Anterior cingulate cortex (tissue), 58 donors: ENCODE measurements around the gene OLR1.
"Not testable (repeated sequence)": the region's sequence is repeated elsewhere in the genome, so short reads cannot be mapped to it uniquely, and the experiment has no call there.

Experiments used
- DNase-seq, 58 donors: peaks; one replicate each; lab custom pipeline; 2025; lab: John Stamatoyannopoulos, UW

The OLR1 gene

DNA sequence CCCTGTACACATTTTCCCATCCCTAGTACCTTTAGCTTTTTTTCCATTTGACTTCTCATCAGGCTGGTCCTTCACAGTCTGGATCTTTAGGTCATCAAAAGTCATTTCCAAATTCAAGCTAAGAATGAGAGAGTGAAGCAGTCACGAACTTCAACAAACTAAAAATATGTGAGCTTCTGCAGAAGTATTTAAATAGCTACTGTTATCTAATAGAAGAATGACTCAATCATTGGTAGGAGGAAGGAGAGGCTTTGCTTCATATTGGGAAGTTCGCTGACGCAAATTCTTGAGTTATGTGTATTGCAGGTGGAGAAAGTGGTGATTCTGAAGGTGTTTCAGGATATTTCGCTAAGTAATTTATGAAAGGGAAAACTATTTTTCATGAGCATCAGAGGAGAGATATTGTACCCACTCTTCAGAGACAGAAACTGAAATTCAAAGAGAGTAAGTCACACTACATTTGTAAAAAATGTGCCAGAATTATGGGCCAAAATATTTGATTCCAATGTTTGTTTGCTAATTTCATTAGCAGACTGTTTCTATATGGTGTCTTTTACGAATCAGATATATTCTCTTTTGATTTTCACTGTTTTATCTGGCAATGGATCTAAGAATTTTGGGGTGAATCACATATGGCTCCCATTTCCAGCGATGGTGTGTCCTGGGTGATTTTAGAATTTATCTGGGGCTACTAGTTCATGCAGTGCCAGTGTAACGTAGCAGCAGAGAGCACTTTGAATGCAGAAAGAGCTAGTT, at the start of gene OLR1:
Gene OLR1 (minus strand): TSS at position 160 of the 756 bp plus-strand sequence. CDS start 55 bp downstream, at position 105.
- no peak for DNase-seq

DNA sequence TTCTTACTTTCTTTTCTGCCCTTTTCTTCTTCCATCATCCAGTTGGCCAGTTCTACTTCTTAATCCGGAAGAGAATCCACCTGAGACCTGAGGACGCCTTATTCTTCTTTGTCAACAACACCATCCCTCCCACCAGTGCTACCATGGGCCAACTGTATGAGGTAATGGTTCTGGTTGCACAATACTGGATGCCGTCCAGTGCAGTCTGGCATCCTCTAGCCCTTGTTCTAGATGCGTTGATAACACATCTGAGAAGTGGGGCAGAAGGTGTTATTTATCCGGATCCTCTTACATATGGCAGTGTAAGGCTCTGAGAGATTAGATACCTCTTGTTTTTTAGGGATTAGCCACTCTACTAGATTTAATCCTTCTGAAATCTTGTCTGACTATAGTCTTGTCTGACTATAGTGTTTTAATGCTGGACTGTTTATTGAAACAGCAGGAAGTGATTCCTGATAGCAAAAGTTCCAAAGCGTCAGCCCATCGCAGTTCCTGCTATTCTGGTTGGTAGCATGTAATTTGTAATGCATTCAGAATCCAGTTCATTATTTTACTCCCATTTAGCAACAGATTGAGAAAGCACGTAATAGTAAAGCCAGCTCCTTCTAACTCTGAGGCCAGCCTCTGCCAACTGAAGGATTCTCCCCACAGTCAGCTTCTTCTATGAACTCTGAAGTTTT, 48.6 kb upstream of the OLR1 start:
- DNase-seq, result peak in 34 of 58 donors; percentile 3 to 73 (median 26)

DNA sequence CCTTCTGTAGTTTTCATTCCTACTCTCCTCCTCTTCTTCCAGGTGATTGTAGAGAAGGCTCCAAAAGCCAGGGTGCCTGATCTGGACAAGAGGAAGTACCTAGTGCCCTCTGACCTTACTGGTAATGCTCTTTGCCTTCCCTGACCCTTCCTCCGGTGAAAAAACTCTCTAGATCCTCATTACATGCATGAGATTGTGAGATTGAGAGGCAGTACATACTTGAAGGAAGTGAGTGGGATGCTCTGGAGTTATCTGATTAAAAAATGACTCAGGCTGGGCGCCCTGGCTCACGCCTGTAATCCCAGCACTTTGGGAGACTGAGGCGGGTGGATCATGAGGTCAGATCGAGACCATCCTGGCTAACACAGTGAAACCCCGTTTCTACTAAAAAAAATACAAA, 46.1 kb upstream of the OLR1 start:
- DNase-seq, result no peak

DNA sequence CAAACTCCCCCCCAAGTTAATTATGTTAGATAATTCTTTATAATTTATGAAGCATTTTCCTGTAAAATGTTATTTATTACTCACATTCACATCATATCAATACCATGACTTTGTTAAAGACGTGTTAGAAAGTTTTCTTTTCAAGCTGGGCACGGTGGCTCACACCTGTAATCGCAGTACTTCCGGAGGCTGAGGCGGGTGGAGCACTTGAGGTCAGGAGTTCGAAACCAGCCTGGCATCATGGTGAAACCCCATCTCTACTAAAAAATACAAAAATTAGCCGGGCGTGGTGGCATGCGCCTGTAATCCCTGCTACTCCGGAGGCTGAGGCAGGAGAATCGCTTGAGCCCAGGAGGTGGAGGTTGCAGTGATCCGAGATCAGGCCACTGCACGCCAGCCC, 44.0 kb upstream of the OLR1 start:
- not testable (repeated sequence) for DNase-seq

DNA sequence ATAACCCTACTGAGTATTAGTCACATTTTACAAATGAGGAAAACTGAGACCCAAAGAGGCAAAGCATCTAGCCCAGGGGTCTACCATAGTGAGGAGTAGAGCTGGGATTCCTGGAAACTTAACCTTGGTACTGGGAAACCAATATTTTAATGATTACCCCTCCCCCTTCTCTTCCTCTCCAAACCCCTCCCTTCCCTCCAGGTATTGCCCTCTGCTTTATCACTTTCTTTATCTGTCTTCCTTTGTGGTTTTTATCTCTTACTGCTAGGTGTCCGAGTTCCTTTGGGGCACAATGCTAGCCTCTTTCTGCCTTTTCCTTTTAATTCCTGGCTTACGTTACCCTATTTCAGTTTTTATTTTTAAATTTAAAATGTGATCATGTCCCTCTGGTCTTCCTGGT, 43.5 kb upstream of the OLR1 start:
- DNase-seq, result no peak

DNA sequence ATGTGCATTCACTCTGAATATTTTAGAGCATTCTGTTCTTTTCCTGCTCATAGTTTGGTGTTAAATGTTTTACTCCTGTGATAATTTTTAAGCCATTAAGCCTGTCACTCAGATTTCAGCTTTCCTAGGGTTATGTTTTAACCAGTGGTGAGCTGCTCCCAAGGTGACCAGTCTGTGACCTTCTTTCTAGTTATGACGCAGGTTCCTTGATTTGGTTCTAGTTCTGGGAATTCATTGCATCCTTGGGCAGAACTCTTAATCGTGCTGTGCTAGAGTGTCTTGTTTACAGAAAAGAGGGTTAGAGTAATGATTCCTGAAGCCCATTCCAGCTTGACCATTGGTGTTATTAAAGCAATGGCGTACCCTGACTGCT, 42.9 kb upstream of the OLR1 start:
- DNase-seq, result no peak

DNA sequence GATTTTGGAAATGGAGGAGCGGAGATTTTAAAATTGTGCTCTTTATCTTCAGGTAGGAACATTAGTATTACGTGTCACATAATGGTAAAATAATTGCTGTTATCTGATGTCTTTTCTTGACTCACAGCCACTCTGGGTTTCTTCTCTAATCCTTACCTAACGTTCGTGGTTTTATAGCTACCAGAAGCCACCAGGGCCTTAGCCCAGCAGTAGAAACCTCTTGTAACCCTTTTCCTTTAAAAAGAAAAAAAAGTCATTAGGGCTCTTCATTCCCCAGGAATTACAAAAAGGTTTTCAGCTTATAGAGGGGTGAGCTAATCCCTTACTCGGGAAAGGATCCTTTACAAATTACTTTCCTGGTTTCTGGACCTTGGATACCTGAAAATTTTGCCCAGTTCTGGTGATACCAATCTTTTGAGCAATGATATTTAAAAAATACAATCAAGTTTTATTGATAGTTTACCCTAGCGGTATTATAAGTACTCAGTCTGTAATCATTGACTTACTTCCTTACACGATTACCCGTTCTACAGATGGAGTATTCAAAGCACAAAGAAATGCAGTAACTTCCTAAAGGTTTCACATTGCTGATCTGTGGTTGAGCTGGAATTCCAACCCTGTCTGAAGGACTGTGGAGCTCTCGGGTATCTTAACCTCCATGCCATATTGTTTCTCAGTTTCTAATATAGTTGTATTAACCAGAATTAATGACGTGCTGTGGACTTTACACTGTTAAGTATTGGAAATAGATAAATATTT, 42.4 kb upstream of the OLR1 start:
- no peak for DNase-seq

DNA sequence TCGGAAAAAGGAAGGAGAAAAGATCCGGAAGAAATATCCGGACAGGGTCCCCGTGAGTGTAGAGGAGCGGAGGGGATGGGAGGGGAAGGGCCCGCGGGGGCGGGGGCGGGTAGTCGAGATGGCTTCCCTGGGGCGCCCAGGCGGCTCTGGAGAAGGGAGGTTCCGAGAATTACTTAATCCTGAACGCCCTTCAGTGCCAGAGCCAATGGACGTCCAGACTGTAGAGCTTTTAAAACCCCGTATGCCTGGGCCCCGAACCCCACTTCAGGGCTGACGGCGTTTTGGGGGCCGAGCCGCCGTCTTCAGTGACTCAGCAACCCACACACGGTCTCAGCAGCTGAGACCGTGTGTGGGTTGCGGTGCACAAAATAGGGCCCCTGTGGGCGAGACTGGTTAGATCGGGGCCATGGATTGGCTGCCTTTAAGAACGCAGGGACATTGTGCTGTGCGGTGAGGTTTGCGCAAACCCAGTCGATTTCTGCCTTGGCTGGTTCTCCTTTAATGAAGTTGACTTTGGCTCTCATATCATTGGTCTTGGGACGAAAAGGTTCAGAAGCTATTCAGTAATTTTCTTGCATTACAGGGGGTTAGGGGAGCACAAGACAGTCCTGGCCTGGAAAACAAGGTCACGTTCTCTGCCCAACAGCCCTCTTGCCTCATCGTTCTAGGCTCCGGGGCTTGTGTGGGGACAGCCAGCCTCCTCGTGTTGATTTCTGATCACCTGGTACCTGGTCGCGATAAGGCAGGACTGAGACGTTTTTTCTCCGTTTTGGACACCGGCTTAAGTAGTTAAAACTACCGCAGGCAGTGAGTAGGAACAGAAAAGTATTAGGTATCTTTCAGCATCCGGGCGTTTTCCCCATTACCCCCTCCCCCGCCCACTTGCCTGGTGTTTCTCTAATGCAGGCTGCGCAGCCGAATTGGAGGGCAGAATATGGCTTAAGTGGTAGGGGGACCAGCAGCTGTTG, 41.5 kb upstream of the OLR1 start:
- peak in 56 of 58 donors; percentile 11 to 87 (median 65) for DNase-seq

DNA sequence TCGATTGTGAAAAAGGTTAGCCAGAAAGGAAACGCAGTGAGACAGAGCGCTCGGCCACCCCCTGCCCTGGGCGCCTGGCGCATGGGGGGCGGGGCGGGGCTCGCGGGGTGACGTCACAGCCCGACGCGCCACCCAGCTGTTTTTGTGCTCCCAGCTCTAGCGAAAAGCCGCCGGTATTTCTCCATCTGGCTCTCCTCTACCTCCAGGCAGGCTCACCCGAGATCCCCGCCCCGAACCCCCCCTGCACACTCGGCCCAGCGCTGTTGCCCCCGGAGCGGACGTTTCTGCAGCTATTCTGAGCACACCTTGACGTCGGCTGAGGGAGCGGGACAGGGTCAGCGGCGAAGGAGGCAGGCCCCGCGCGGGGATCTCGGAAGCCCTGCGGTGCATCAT, 40.8 kb upstream of the OLR1 start, which contains the start of gene GABARAPL1:
Gene GABARAPL1 (plus strand): TSS at position 139 of the 393 bp plus-strand sequence. CDS start 253 bp downstream, at position 392.
- peak in 57 of 58 donors; percentile 39 to 87 (median 77) for DNase-seq

DNA sequence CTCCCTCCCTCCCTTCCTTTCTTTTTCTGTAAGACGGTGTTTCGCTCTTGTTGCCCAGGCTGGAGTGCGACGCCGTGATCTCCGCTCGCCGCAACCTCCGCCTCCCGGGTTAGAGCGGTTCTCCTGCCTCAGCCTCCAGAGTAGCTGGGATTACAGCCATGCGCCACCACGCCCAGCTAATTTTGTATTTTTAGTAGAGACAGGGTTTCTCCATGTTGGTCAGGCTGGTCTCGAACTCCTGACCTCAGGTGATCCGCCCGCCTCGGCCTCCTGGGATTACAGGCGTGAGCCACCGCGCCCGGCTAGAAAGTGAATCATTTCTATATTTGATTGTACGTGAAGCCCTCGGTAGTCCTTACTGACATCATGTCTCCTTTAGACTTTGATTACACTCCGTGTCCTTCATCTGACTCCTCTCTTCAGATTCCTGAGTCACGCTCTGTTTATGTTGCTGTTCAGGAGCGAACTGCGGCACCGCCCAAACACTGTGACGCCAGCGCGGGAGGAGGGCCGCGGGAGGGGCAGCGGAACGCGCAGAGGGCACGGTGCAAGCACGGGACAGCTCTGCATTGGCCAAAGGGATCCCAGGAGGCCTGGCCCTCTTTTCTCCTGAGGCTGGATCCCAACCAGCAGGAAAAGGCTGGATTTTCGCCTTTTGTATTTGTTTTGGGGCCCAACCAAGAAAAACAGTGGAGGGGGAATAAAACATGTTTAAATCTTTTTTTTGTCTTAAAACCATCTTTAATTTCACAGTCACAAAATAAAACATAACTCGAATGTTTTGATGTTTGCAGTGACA, 40.2 kb upstream of the OLR1 start:
- peak; percentile 39 to 96 (median 88) for DNase-seq

DNA sequence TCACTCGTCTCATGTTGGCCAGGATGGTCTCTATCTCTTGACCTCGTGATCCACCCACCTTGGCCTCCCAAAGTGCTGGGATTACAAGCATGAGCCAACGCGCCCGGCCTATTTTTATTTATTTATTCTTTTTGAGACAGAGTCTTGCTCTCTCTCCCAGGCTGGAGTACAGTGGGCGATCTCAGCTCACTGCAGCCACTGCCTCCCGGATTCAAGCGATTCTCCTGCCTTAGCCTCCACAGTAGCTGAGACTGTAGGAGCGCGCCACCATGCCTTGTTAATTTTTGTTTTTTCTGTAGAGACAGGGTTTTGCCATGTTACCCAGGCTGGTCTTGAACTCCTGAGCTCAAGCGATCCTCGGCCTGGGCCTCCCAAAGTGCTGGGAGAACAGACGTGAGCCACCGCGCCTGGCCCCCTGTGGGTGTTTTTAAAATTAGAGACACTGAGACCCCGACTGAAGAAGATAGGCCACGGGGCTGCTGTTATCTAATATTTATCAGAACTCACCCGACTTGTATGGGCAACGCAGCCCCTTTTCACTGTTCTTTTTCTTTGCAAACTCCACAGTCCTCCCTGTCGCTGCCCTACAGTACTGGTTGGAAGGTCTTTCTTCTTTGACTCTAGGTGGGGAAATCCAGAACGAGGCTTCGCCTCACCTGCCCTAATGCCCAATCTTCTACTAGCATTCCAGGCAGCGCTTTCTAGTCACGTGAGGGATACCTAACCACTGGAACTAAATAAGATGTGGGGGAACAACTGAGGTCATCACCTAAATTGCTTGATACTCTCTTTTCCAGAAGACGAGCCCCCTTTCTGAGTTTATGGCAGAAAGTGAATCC, 39.4 kb upstream of the OLR1 start:
- peak in 1 of 58 donors; percentile 5 for DNase-seq

DNA sequence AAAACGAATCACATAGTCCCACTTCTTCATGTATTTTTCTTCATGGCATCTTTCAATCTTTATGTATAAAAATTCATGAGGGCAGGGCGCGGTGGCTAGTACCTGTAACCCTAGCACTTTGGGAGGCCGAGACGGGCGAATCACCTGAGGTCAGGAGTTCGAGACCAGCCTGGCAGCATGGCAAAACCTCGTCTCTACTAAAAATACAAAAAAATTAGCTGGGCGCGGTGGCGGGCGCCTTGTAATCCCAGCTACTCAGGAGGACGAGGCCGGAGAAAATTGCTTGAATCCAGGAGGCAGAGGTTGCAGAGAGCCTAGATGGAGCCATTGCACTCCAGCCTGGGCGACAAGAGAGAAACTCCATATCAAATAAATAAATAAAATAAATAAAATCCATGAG, 38.3 kb upstream of the OLR1 start:
- no peak for DNase-seq

DNA sequence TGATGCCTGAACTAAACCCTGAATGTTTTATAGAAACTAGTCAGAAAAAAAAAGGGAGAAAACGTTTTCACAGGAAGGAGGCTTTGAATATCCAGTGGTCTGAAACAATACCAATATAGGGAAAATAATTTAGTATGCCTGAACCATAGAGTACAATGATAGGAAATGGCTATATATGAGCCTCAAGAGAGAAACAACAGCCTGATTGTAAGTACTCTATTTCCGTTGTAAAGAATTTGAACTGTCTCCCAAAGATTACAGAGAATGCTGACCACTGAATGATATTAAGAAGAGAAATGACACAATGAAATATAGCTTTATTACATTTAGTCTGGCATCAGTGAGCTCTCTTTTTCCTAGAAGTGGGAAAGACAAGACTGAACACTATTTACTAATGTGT, 35.2 kb upstream of the OLR1 start:
- no peak for DNase-seq

DNA sequence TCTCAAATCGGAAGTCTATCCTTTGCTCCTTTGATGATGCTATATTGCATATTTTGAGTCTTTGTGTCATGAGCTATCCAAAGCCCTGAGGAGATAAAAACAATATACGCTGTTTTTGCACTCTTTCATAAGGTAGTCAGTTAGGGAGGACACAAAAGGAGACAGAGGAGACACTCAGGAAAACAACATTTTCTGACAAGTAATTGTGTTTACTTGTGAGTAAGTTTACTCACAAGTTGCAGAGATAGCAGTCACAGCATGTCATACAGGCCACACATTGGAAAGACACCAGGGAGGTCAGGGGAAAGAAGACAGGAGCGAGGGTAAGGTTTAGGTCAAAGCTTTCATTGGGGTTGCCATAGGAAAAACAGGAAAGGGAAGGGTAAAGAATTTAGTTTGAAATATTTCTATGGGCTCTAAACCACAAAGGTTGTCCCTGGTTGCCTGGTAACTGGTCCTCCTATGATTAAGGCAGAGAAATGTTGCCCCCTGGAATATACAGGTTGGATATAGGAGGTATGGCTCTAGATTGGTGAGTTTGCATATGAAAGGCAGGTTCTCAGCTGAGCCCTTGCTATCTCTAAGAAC, 33.4 kb upstream of the OLR1 start:
- DNase-seq, result no peak

DNA sequence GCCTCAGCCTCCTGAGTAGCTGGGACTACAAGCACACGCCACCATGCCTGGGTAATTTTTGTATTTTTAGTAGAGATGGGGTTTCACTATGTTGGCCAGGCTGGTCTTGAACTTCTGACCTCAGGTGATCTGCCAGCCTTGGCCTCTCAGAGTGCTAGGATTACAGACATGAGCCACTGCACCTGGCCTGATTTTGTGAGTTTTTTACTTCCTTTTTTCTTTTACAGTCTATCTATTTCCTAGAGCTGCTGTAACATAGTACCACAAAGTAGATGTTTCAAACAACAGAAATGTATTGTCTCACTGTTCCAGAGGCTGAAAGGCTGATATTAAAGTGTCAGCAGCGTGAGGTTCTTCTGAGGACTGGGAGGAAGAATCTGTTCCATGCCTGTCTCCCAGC, 32.6 kb upstream of the OLR1 start:
- not testable (repeated sequence) for DNase-seq

DNA sequence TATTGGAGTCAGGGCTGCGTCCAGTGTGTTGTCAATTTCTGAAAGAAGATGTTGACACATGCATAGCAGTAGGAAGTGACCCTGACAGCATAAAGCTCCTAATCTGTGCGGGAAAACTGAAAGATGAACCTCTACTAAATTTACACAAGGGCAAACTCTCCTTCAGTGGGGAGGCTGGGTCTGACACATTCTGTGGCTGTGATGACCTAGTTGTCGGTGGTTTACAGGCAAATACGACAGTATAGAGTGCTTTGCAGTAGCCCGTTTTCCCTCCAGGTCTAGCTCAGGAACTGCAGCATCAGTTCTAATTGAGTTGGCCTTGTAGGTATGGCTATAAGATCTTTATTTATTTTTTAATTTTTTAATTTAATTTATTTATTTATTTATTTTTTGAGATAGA, 25.9 kb upstream of the OLR1 start:
- no peak for DNase-seq

DNA sequence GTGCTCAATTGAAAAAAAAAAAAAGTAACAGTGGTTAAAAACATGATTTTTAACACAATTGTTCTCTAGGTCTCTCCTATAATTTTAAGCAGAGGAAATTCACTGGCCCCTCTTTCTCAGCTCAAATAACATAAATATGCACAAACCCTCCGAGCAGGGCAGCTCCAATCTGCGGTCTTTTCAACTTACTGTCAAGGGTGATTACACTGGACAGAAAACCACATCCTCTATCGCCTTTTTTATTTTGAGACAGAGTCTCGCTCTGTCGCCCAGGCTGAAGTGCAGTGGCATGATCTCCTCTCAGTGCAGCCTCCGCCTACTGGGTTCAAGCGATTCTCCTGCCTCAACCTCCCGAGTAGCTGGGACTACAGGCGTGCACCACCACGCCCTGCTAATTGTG, 24.3 kb upstream of the OLR1 start:
- no peak for DNase-seq

DNA sequence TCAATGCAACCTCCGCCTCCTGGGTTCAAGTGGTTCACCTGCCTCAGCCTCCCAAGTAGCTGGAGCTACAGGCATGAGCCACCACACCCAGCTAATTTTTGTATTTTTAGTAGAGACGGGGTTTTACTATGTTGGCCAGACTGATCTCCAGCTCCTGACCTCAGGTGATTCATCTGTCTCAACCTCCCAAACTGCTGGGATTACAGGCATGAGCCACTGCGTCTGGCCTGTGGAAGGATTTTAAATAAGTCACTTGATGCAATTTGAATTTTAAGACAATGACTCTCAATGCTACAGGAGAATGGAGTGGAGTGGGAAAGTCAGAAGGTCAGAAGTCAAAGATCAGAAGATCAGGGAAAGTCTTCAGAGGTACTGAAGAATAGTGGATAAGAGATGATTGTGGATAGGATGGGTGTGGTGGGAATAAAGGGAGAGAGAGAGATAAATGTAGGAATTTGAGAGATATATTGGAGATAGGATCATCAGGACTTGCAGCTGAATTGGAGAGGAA, 22.3 kb upstream of the OLR1 start:
- DNase-seq, result no peak
